Uterus (tissue), 2 donors: ENCODE measurements around the gene GFER.
A peak's percentile ranks its signal among the peaks of the same experiment; 100 is the strongest.

Experiments used
- CTCF ChIP-seq, 4 experiments: fragments of 200-600 bp in 2 of 4; fragments of 450-650 bp in 2 of 4; sonication (generic) in 2 of 4; IDR thresholded peaks; one replicate each; pipeline ENCODE4 v1.5.1; 2016 to 2019; ENCODE audit warnings: antibody characterized with exemption in 4 of 4, mild to moderate bottlenecking in 2 of 4, moderate library complexity in 1 of 4
- POLR2A ChIP-seq, 2 donors: fragments of 450-650 bp; IDR thresholded peaks; one replicate each; pipeline ENCODE4 v1.6.1; 2016; ENCODE audit warnings: antibody characterized with exemption in 2 of 2, mild to moderate bottlenecking in 1 of 2, moderate library complexity in 1 of 2

- TF ChIP-seq CTCF (IDR thresholded peaks at IDR 0.05) (peak; percentile 20 to 44 (median 31)), POLR2A (IDR thresholded peaks at IDR 0.05) (peak in 1 of 2 donors; percentile 59)
Measured at GRCh38 chr16:1983544-1984346, at the start of gene GFER.
